ENCODE measurements around the gene SCAMP1. TPM values are rescaled to one million over a fixed set of nuclear protein-coding genes. Genes with fewer than 3 reads are reported as not detected.
A peak's percentile ranks its signal among the peaks of the same experiment; 100 is the strongest.

Gene SCAMP1, protein sequence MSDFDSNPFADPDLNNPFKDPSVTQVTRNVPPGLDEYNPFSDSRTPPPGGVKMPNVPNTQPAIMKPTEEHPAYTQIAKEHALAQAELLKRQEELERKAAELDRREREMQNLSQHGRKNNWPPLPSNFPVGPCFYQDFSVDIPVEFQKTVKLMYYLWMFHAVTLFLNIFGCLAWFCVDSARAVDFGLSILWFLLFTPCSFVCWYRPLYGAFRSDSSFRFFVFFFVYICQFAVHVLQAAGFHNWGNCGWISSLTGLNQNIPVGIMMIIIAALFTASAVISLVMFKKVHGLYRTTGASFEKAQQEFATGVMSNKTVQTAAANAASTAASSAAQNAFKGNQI
- polyA plus RNA-seq (2013): 20.7 TPM

DNA sequence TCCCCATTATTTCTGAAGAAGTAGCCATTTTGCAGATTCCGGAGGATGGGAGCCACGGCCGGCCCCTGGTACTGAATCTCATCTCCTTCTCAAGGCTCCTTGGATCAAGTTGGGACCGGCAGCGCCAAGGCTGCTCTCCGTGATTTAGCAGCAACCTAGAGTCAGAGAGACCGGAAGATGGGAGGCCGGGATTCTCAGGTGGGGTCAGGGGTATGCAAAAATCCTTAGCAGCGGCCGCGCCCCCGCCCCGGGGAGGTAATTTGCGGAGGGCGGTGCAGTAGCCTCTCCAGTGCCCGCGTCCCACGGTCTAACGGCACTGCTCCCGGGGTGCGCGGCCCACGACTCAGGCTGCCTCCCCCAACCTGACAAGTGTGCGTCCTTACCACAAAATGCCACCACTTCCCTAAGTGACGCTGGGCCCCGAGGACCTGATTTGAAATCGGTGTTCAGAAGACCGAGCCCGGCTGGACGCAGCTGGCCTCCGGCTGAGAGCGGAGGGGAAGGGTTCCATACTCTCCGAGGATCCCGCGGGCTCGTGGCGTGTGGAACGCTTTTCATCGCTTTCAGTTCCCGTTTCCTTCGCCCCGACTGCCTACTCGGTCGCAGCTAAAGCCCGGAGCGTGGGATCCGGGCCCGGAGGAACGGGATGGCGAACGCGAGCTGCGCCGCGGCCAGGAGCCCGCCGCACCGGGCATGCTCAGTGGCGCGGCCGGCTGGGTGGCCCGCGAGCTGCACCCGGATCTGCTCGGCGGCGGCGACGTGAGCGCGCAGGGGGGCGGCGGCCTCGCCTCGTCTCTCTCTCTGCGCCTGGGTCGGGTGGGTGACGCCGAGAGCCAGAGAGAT lies at the start of gene SCAMP1:
SCAMP1 (plus strand) TSS at position 787 of the 843 bp plus-strand sequence; CDS start at position 842, 55 bp downstream.
- Histone ChIP-seq H3K36me3 (ENCODE audit: control insufficient read depth in 4 of 4, insufficient read depth in 4 of 4, low read length in 3 of 4) (peaks cover 0 to 22% (median 8%) of the 10 kb centered on the region in 4 experiments), H3K27me3 (replicated peaks in 2 of 5; ENCODE audit: control insufficient read depth in 4 of 5, insufficient read depth in 5 of 5, low read length in 4 of 5) (no peaks in the 10 kb centered on the region), H3K4me1 (ENCODE audit: control extremely low read depth in 1 of 4, control insufficient read depth in 4 of 4, insufficient read depth in 4 of 4, low read length in 3 of 4) (peaks cover 7 to 29% (median 18%) of the 10 kb centered on the region in 4 experiments), H3K4me3 (ENCODE audit: control insufficient read depth in 1 of 7, extremely low read depth in 1 of 7, insufficient read depth in 4 of 7, low read depth in 2 of 7, low read length in 6 of 7) (peak within 1 kb of the TSS; percentile 92 to 98 (median 96)), H3K9me3 (ENCODE audit: control extremely low read depth in 1 of 5, control insufficient read depth in 4 of 5, insufficient read depth in 2 of 5, low read depth in 1 of 5, low read length in 4 of 5) (no peaks in the 10 kb centered on the region), H3K27ac (ENCODE audit: insufficient read depth in 1 of 2, low read depth in 1 of 2, low read length in 2 of 2, poor library complexity in 1 of 2, severe bottlenecking in 2 of 2) (peak within 1 kb of the TSS; percentile 61 to 88)
- ChIA-PET POLR2A (interaction anchor here (2.2 kb wide), 1 partner anchor 65 kb away, joined by 18 read pairs; the partner anchor contains the start of gene AP3B1), CTCF (interaction anchor here (1.0 to 2.1 kb wide), 5 partner anchors 12 to 66 kb away, joined by 3 to 16 read pairs (median 4); partner anchors contain the start of gene AP3B1)
- DNase-seq: peak; percentile 94 to 97 (median 96)
- WGBS (ENCODE audit: insufficient coverage): under 1% methylated on average over 74 of the region's 79 CpGs

DNA sequence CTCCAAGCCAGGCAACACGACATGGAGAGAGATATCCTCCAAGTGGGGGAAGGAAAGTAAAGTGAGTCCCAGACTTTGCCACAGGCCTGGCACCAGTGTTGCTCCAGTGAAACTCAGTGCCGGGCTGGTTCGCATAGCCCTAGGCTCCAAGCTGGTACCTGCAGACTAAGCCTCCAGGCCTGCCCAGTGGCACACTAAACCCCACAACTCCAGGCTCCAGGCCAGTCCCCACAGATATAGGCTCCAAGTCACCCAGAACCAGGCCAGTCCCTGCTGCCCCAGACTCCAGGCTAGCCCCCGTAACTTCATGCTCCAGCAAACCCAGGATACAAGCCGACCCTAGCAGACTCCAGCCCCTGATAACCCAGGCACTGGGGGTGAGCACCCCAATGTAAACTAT lies 42.9 kb upstream of the SCAMP1 start:
- WGBS (ENCODE audit: insufficient coverage): 100% methylated on average over 1 of the region's 5 CpGs
- Histone ChIP-seq H3K4me1 (ENCODE audit: control extremely low read depth in 1 of 4, control insufficient read depth in 4 of 4, insufficient read depth in 4 of 4, low read length in 3 of 4) (no peaks in the 10 kb centered on the region), H3K36me3 (ENCODE audit: control insufficient read depth in 4 of 4, insufficient read depth in 4 of 4, low read length in 3 of 4) (no peaks in the 10 kb centered on the region), H3K4me3 (ENCODE audit: control insufficient read depth in 1 of 7, extremely low read depth in 1 of 7, insufficient read depth in 4 of 7, low read depth in 2 of 7, low read length in 6 of 7) (no peak overlapping the region), H3K9me3 (ENCODE audit: control extremely low read depth in 1 of 5, control insufficient read depth in 4 of 5, insufficient read depth in 2 of 5, low read depth in 1 of 5, low read length in 4 of 5) (peaks cover 0 to 5% (median 1%) of the 10 kb centered on the region in 5 experiments), H3K27ac (ENCODE audit: insufficient read depth in 1 of 2, low read depth in 1 of 2, low read length in 2 of 2, poor library complexity in 1 of 2, severe bottlenecking in 2 of 2) (no peak overlapping the region), H3K27me3 (replicated peaks in 2 of 5; ENCODE audit: control insufficient read depth in 4 of 5, insufficient read depth in 5 of 5, low read length in 4 of 5) (no peaks in the 10 kb centered on the region)
- DNase-seq: no peak
- ChIA-PET CTCF (no interaction called here), POLR2A (no interaction called here)

DNA sequence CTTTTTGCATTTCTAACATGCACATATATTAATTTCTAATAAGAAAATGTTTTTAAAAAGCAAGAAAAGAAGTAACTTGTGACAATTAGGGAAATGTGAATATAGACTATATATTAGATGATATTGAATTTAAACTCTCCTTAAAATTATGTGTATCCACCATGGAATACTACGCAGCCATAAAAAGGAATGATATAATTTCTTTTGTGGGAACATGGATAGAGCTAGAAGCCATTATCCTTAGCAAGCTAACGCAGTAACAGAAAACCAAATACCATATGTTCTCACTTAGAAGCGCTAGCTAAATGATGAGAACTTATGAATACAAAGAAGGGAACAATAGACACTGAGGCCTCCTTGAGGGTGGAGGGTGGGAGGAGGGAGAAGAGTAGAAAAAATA lies 42.1 kb upstream of the SCAMP1 start:
- 100% methylated on average over 1 of the region's 3 CpGs for WGBS (ENCODE audit: insufficient coverage)
- Histone ChIP-seq H3K4me3 (ENCODE audit: control insufficient read depth in 1 of 7, extremely low read depth in 1 of 7, insufficient read depth in 4 of 7, low read depth in 2 of 7, low read length in 6 of 7) (no peak overlapping the region), H3K27me3 (replicated peaks in 2 of 5; ENCODE audit: control insufficient read depth in 4 of 5, insufficient read depth in 5 of 5, low read length in 4 of 5) (no peaks in the 10 kb centered on the region), H3K4me1 (ENCODE audit: control extremely low read depth in 1 of 4, control insufficient read depth in 4 of 4, insufficient read depth in 4 of 4, low read length in 3 of 4) (no peaks in the 10 kb centered on the region), H3K9me3 (ENCODE audit: control extremely low read depth in 1 of 5, control insufficient read depth in 4 of 5, insufficient read depth in 2 of 5, low read depth in 1 of 5, low read length in 4 of 5) (peaks cover 0 to 5% (median 1%) of the 10 kb centered on the region in 5 experiments), H3K36me3 (ENCODE audit: control insufficient read depth in 4 of 4, insufficient read depth in 4 of 4, low read length in 3 of 4) (no peaks in the 10 kb centered on the region), H3K27ac (ENCODE audit: insufficient read depth in 1 of 2, low read depth in 1 of 2, low read length in 2 of 2, poor library complexity in 1 of 2, severe bottlenecking in 2 of 2) (no peak overlapping the region)
- ChIA-PET CTCF (interaction anchor here (1.0 kb wide), 1 partner anchor 18 kb away, joined by 3 read pairs; no protein-coding TSS in a partner anchor), POLR2A (no interaction called here)
- no peak for DNase-seq

DNA sequence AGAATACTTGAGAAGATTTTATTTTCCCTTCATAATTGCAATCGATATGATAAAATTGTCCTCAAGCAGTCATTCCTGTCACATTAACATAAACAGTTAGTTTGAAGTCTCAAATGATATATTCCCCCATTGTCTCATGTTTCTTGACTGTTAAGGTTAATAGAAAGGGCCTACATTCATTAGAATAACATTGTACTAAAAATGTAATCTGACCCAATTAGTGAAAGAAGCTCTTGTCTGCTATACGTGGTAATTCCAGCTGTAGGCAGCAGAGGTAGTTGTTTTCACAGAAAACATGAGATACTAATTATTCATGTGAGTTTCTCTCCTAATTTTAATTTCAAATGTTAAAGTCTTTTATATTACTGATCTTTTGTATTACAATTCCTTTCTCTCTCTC lies 40.0 kb upstream of the SCAMP1 start:
- Histone ChIP-seq H3K9me3 (ENCODE audit: control extremely low read depth in 1 of 5, control insufficient read depth in 4 of 5, insufficient read depth in 2 of 5, low read depth in 1 of 5, low read length in 4 of 5) (no peaks in the 10 kb centered on the region), H3K4me3 (ENCODE audit: control insufficient read depth in 1 of 7, extremely low read depth in 1 of 7, insufficient read depth in 4 of 7, low read depth in 2 of 7, low read length in 6 of 7) (no peak overlapping the region), H3K4me1 (ENCODE audit: control extremely low read depth in 1 of 4, control insufficient read depth in 4 of 4, insufficient read depth in 4 of 4, low read length in 3 of 4) (no peaks in the 10 kb centered on the region), H3K36me3 (ENCODE audit: control insufficient read depth in 4 of 4, insufficient read depth in 4 of 4, low read length in 3 of 4) (no peaks in the 10 kb centered on the region), H3K27ac (ENCODE audit: insufficient read depth in 1 of 2, low read depth in 1 of 2, low read length in 2 of 2, poor library complexity in 1 of 2, severe bottlenecking in 2 of 2) (no peak overlapping the region), H3K27me3 (replicated peaks in 2 of 5; ENCODE audit: control insufficient read depth in 4 of 5, insufficient read depth in 5 of 5, low read length in 4 of 5) (no peaks in the 10 kb centered on the region)
- WGBS (ENCODE audit: insufficient coverage): no CpG with 5 or more reads among the region's 2 CpGs
- CTCF ChIA-PET: interaction anchor here (1.0 kb wide), 1 partner anchor 25 kb away, joined by 3 read pairs; no protein-coding TSS in a partner anchor
- POLR2A ChIA-PET: no interaction called here
- DNase-seq: peak; percentile 23 to 54 (median 53)

DNA sequence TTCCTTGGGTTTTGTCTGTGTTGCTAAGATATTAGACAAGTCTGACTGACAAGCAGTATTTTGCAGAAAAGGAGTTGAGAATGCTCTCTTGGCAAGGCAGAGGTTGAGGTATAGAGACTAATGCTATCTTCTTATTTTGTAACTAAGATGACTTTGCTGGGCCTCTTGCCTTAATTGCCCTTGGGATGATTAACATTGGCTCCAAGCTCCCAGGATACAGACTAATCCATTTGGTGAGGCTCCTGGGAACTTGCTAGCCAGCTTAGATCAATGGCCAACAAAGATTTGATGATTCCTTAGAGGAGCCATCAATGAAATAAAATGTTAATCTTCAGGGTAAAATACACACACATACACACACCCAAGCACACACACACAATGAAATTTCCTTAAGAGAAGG lies 37.2 kb upstream of the SCAMP1 start:
- H3K4me1 ChIP-seq (ENCODE audit: control extremely low read depth in 1 of 4, control insufficient read depth in 4 of 4, insufficient read depth in 4 of 4, low read length in 3 of 4): no peaks in the 10 kb centered on the region
- CTCF ChIA-PET: no interaction called here
- no peaks in the 10 kb centered on the region for H3K27me3 ChIP-seq (replicated peaks in 2 of 5; ENCODE audit: control insufficient read depth in 4 of 5, insufficient read depth in 5 of 5, low read length in 4 of 5)
- POLR2A ChIA-PET: no interaction called here
- no peak overlapping the region for H3K4me3 ChIP-seq (ENCODE audit: control insufficient read depth in 1 of 7, extremely low read depth in 1 of 7, insufficient read depth in 4 of 7, low read depth in 2 of 7, low read length in 6 of 7)
- DNase-seq: no peak
- H3K27ac ChIP-seq (ENCODE audit: insufficient read depth in 1 of 2, low read depth in 1 of 2, low read length in 2 of 2, poor library complexity in 1 of 2, severe bottlenecking in 2 of 2): no peak overlapping the region
- H3K9me3 ChIP-seq (ENCODE audit: control extremely low read depth in 1 of 5, control insufficient read depth in 4 of 5, insufficient read depth in 2 of 5, low read depth in 1 of 5, low read length in 4 of 5): no peaks in the 10 kb centered on the region
- H3K36me3 ChIP-seq (ENCODE audit: control insufficient read depth in 4 of 4, insufficient read depth in 4 of 4, low read length in 3 of 4): no peaks in the 10 kb centered on the region

DNA sequence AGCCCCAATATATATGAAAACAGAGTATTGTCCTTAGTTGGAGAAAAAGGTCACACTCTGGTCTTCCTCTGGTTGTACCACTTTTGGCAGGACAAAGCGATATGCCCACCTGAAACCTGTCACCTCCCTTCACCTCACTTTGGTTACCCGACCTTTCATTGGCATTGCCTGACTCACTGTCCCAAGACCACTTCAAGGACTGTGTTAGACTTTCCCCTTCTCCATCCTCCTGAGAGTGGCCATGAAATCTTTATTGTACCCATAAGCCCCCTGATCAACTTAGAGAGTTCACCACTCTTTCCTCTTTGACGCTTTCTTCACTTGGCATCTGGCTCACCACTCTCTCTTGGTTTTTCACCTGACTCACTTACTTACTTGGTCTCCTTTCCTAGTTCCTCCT lies 33.5 kb upstream of the SCAMP1 start:
- H3K4me3 ChIP-seq (ENCODE audit: control insufficient read depth in 1 of 7, extremely low read depth in 1 of 7, insufficient read depth in 4 of 7, low read depth in 2 of 7, low read length in 6 of 7): no peak overlapping the region
- ChIA-PET POLR2A (no interaction called here), CTCF (interaction anchor here (1.7 kb wide), 1 partner anchor 26 kb away, joined by 6 read pairs; no protein-coding TSS in a partner anchor)
- no peak for DNase-seq
- H3K9me3 ChIP-seq (ENCODE audit: control extremely low read depth in 1 of 5, control insufficient read depth in 4 of 5, insufficient read depth in 2 of 5, low read depth in 1 of 5, low read length in 4 of 5): no peaks in the 10 kb centered on the region
- no peaks in the 10 kb centered on the region for H3K4me1 ChIP-seq (ENCODE audit: control extremely low read depth in 1 of 4, control insufficient read depth in 4 of 4, insufficient read depth in 4 of 4, low read length in 3 of 4)
- 100% methylated on average over 3 of the region's 3 CpGs for WGBS (ENCODE audit: insufficient coverage)
- H3K27ac ChIP-seq (ENCODE audit: insufficient read depth in 1 of 2, low read depth in 1 of 2, low read length in 2 of 2, poor library complexity in 1 of 2, severe bottlenecking in 2 of 2): no peak overlapping the region
- no peaks in the 10 kb centered on the region for H3K27me3 ChIP-seq (replicated peaks in 2 of 5; ENCODE audit: control insufficient read depth in 4 of 5, insufficient read depth in 5 of 5, low read length in 4 of 5)
- no peaks in the 10 kb centered on the region for H3K36me3 ChIP-seq (ENCODE audit: control insufficient read depth in 4 of 4, insufficient read depth in 4 of 4, low read length in 3 of 4)
